ENCODE data around the gene USH2A. TPM values are rescaled to one million over a fixed set of nuclear protein-coding genes. Genes with fewer than 3 reads are reported as not detected.

Gene USH2A
- total RNA-seq, 1 donor = under 0.01 TPM

- no peak for TF ChIP-seq CTCF (IDR thresholded peaks at IDR 0.05; ENCODE audit: insufficient read depth, low read depth, low read length)
- no peak for DNase-seq (ENCODE audit: low read depth)
- H3K4me3 ChIP-seq (ENCODE audit: low read depth, low read length) = no peak overlapping the region
These were observed 176.6 kb downstream of the USH2A start for GRCh38 chr1:216246577-216247203.

- DNase-seq (ENCODE audit: low read depth) = peak; percentile 5
These were observed 184.4 kb downstream of the USH2A start for GRCh38 chr1:216238844-216239243.

GRCh38 chr1:216237927-216238542 lies 185.2 kb downstream of the USH2A start:
- H3K4me3 ChIP-seq (ENCODE audit: low read depth, low read length) = no peak overlapping the region
- no peak for DNase-seq (ENCODE audit: low read depth)
- TF ChIP-seq CTCF (IDR thresholded peaks at IDR 0.05; ENCODE audit: insufficient read depth, low read depth, low read length) = no peak

More at GRCh38 chr1:216238844-216239243, 184.4 kb downstream of the USH2A start:
- no peak for TF ChIP-seq CTCF (IDR thresholded peaks at IDR 0.05; ENCODE audit: insufficient read depth, low read depth, low read length)
- H3K4me3 ChIP-seq (ENCODE audit: low read depth, low read length) = no peak overlapping the region

GRCh38 chr1:216224233-216224632 lies 199.0 kb downstream of the USH2A start:
- TF ChIP-seq CTCF (IDR thresholded peaks at IDR 0.05; ENCODE audit: insufficient read depth, low read depth, low read length) = no peak
- no peak overlapping the region for H3K4me3 ChIP-seq (ENCODE audit: low read depth, low read length)
- DNase-seq (ENCODE audit: low read depth) = no peak

GRCh38 chr1:216223486-216223885 lies 199.8 kb downstream of the USH2A start:
- H3K4me3 ChIP-seq (ENCODE audit: low read depth, low read length) = no peak overlapping the region
- no peak for TF ChIP-seq CTCF (IDR thresholded peaks at IDR 0.05; ENCODE audit: insufficient read depth, low read depth, low read length)
- no peak for DNase-seq (ENCODE audit: low read depth)

- peak; percentile 80 for DNase-seq (ENCODE audit: low read depth)
- TF ChIP-seq CTCF (IDR thresholded peaks at IDR 0.05; ENCODE audit: insufficient read depth, low read depth, low read length) = no peak
- H3K4me3 ChIP-seq (ENCODE audit: low read depth, low read length) = no peak overlapping the region
These were observed 201.0 kb downstream of the USH2A start for GRCh38 chr1:216222288-216222687.
